Naive B cell (primary cell): ENCODE results near the gene PIP5KL1. TPM values are rescaled to one million over a fixed set of nuclear protein-coding genes. Genes with fewer than 3 reads are reported as not detected.

Source experiments
- polyA plus RNA-seq, 6 donors: library from polyadenylated mRNA; unstranded; fragments of 300-500 nt; fragmentation: Illumina TruSeq; gene quantifications; one replicate each; pipeline ENCODE4 v1.2.3, GENCODE V29; 2021; ENCODE audit warnings: low read depth in 6 of 6

The PIP5KL1 gene
- polyA plus RNA-seq, 6 donors from 2014 or later: 0.73 to 1.0 TPM; not detected in 4

Other genes starting within 250 kb of the PIP5KL1 start
- under 1 TPM in 3 of 6 donors, not detected in 3; 0.13 to 0.46 (median 0.40) TPM for gene CFAP157, start 223.8 kb downstream of the PIP5KL1 start, polyA plus RNA-seq
- gene PTRH1, start 215.1 kb downstream of the PIP5KL1 start, polyA plus RNA-seq: 10 to 100 TPM in 3 of 6 donors, 1 to 10 TPM in 3; 7.0 to 25.2 (median 10.5) TPM
- under 1 TPM in 1 of 6 donors, not detected in 5; 0.66 TPM for gene TTC16, start 214.7 kb downstream of the PIP5KL1 start, polyA plus RNA-seq
- 10 to 100 TPM; 24.9 to 40.0 (median 27.3) TPM for gene TOR2A, start 195.5 kb downstream of the PIP5KL1 start, polyA plus RNA-seq
- 10 to 100 TPM; 29.8 to 87.0 (median 34.7) TPM for gene SH2D3C, start 152.1 kb downstream of the PIP5KL1 start, polyA plus RNA-seq
- 10 to 100 TPM; 37.3 to 88.8 (median 43.2) TPM for gene CDK9, start 144.7 kb downstream of the PIP5KL1 start, polyA plus RNA-seq
- gene FPGS, start 127.9 kb downstream of the PIP5KL1 start, polyA plus RNA-seq: 10 to 100 TPM; 52.2 to 78.0 (median 59.1) TPM
- gene ENG, start 76.1 kb downstream of the PIP5KL1 start, polyA plus RNA-seq: 1 to 10 TPM in 5 of 6 donors, not detected in 1; 3.5 to 8.2 (median 5.8) TPM
- gene AK1, start 53.1 kb downstream of the PIP5KL1 start, polyA plus RNA-seq: not detected
- 10 to 100 TPM; 17.2 to 27.8 (median 19.8) TPM for gene ST6GALNAC6, start 31.2 kb downstream of the PIP5KL1 start, polyA plus RNA-seq
- 10 to 100 TPM; 19.7 to 36.6 (median 25.0) TPM for gene ST6GALNAC4, start 13.7 kb downstream of the PIP5KL1 start, polyA plus RNA-seq
- 10 to 100 TPM; 46.3 to 78.7 (median 54.2) TPM for gene DPM2, start 7.1 kb upstream of the PIP5KL1 start, polyA plus RNA-seq
- gene EEIG1, start 50.2 kb upstream of the PIP5KL1 start, polyA plus RNA-seq: 10 to 100 TPM; 12.3 to 36.9 (median 21.6) TPM
- 10 to 100 TPM in 4 of 6 donors, 1 to 10 TPM in 2; 7.2 to 21.6 (median 12.3) TPM for gene NAIF1, start 136.5 kb upstream of the PIP5KL1 start, polyA plus RNA-seq
- 10 to 100 TPM in 1 of 6 donors, 1 to 10 TPM in 5; 1.6 to 15.8 (median 9.0) TPM for gene SLC25A25, start 137.5 kb upstream of the PIP5KL1 start, polyA plus RNA-seq
- gene PTGES2, start 197.0 kb upstream of the PIP5KL1 start, polyA plus RNA-seq: 10 to 100 TPM; 31.1 to 63.8 (median 40.8) TPM
- 1 to 10 TPM in 2 of 6 donors, under 1 TPM in 1, not detected in 3; 0.44 to 1.2 (median 1.2) TPM for gene LCN2, start 218.7 kb upstream of the PIP5KL1 start, polyA plus RNA-seq
- gene BBLN, start 229.5 kb upstream of the PIP5KL1 start, polyA plus RNA-seq: 10 to 100 TPM; 74.7 to 98.3 (median 93.5) TPM